Osteocyte (in vitro differentiated cells): ENCODE measurements around the gene SLC35D3. TPM values are rescaled to one million over a fixed set of nuclear protein-coding genes. Genes with fewer than 3 reads are reported as not detected.

Source experiments
- DNase-seq: peaks from one replicate; pipeline ENCODE4 v3.0.0; 2021; ENCODE audit warnings: mixed read lengths; ENCODE audit not compliant: unreplicated experiment; ENCODE audit errors: extremely low spot score
- H3K27ac Mint-ChIP-seq: one replicate; pipeline ENCODE4 v1.8.0; 2021; ENCODE audit warnings: mild to moderate bottlenecking, mixed read lengths; ENCODE audit not compliant: unreplicated experiment
- H3K27me3 Mint-ChIP-seq: one replicate; pipeline ENCODE4 v1.8.0; 2021; ENCODE audit warnings: mixed read lengths; ENCODE audit not compliant: unreplicated experiment
- H3K36me3 Mint-ChIP-seq: one replicate; pipeline ENCODE4 v1.8.0; 2021; ENCODE audit warnings: mixed read lengths; ENCODE audit not compliant: unreplicated experiment
- H3K4me1 Mint-ChIP-seq: one replicate; pipeline ENCODE4 v1.8.0; 2021; ENCODE audit warnings: mixed read lengths; ENCODE audit not compliant: unreplicated experiment
- H3K4me3 Mint-ChIP-seq: one replicate; pipeline ENCODE4 v1.8.0; 2021; ENCODE audit warnings: mild to moderate bottlenecking, moderate library complexity, mixed read lengths; ENCODE audit not compliant: unreplicated experiment
- H3K9me3 Mint-ChIP-seq: one replicate; pipeline ENCODE4 v1.8.0; 2021; ENCODE audit warnings: mixed read lengths; ENCODE audit not compliant: unreplicated experiment
- CTCF ChIP-seq: fragments of 200-600 bp; sonication (generic); IDR thresholded peaks from 2 replicates; pipeline ENCODE4 v1.5.0; 2021; ENCODE audit warnings: antibody characterized with exemption, mild to moderate bottlenecking, moderate library complexity
- total RNA-seq: library from RNA; stranded (reverse); gene quantifications from 2 replicates; pipeline ENCODE4 v1.2.1, GENCODE V29; 2021

SLC35D3 gene
- total RNA-seq, 1 donor from 2014 or later, result not detected

GRCh38 chr6:136918706-136919105 lies 3.4 kb upstream of the SLC35D3 start:
- no peak for TF ChIP-seq CTCF
- no peak overlapping the region for H3K4me3 Mint-ChIP-seq

GRCh38 chr6:136920216-136920615 lies 1.9 kb upstream of the SLC35D3 start:
- DNase-seq, result no peak
- Mint-ChIP-seq H3K4me3 (peak overlapping the region; percentile 81), H3K4me1 (peaks cover 13% of the 10 kb centered on the region), H3K27ac (no peak overlapping the region), H3K9me3 (no peaks in the 10 kb centered on the region), H3K36me3 (no peaks in the 10 kb centered on the region), H3K27me3 (peaks cover 30% of the 10 kb centered on the region)
- TF ChIP-seq CTCF, result no peak

More at GRCh38 chr6:136918706-136919105, 3.4 kb upstream of the SLC35D3 start:
- Mint-ChIP-seq H3K27ac (no peak overlapping the region), H3K9me3 (no peaks in the 10 kb centered on the region), H3K27me3 (peaks cover 20% of the 10 kb centered on the region), H3K36me3 (peaks cover 2% of the 10 kb centered on the region), H3K4me1 (peaks cover 13% of the 10 kb centered on the region)
- no peak for DNase-seq

- H3K27me3 Mint-ChIP-seq, result peaks cover 30% of the 10 kb centered on the region
- peak overlapping the region; percentile 81 for H3K4me3 Mint-ChIP-seq
- no peak for DNase-seq
- H3K36me3 Mint-ChIP-seq, result no peaks in the 10 kb centered on the region
- no peak overlapping the region for H3K27ac Mint-ChIP-seq
- H3K4me1 Mint-ChIP-seq, result peaks cover 13% of the 10 kb centered on the region
- no peak for TF ChIP-seq CTCF
- no peaks in the 10 kb centered on the region for H3K9me3 Mint-ChIP-seq
These were observed 1.3 kb upstream of the SLC35D3 start for GRCh38 chr6:136920671-136921380.

GRCh38 chr6:136921381-136921935 lies 643 bp upstream of the SLC35D3 start:
- H3K36me3 Mint-ChIP-seq, result no peaks in the 10 kb centered on the region
- no peak for TF ChIP-seq CTCF
- peaks cover 13% of the 10 kb centered on the region for H3K4me1 Mint-ChIP-seq
- H3K9me3 Mint-ChIP-seq, result no peaks in the 10 kb centered on the region
- peaks cover 30% of the 10 kb centered on the region for H3K27me3 Mint-ChIP-seq
- H3K27ac Mint-ChIP-seq, result no peak overlapping the region
- peak overlapping the region; percentile 81 for H3K4me3 Mint-ChIP-seq
- peak; percentile 82 for DNase-seq

GRCh38 chr6:136922685-136923006 lies 545 bp downstream of the SLC35D3 start:
- no peak for DNase-seq
- Mint-ChIP-seq H3K4me1 (peaks cover 13% of the 10 kb centered on the region), H3K27me3 (peaks cover 30% of the 10 kb centered on the region), H3K27ac (no peak overlapping the region), H3K9me3 (no peaks in the 10 kb centered on the region), H3K36me3 (no peaks in the 10 kb centered on the region), H3K4me3 (peak overlapping the region; percentile 69)
- TF ChIP-seq CTCF, result no peak
